ENCODE results near the gene MMEL1.
"Not testable (repeated sequence)": the region's sequence is repeated elsewhere in the genome, so short reads cannot be mapped to it uniquely, and the experiment has no call there.

The MMEL1 gene

GRCh38 chr1:2653741-2654442 is 21.1 kb upstream of the MMEL1 start:
- not testable (repeated sequence) for H3K4me2 ChIP-seq (ENCODE audit: insufficient read depth, low read length, poor library complexity, severe bottlenecking); H3K27ac ChIP-seq (replicated peaks; ENCODE audit: low read length); H2AFZ ChIP-seq (ENCODE audit: low read length); H3K36me3 ChIP-seq (replicated peaks in 1 of 2; ENCODE audit: control insufficient read depth in 2 of 2, insufficient read depth in 2 of 2, low read length in 2 of 2); DNase-seq (ENCODE audit: low spot score); H3K4me1 ChIP-seq (ENCODE audit: control insufficient read depth in 2 of 2, insufficient read depth in 1 of 2, low read depth in 1 of 2, low read length in 2 of 2)
- peak overlapping the region in 1 of 2 donors; percentile 0 for H3K4me3 ChIP-seq (ENCODE audit: low read length in 2 of 2)
- peaks cover 2 to 31% (median 7%) of the 10 kb centered on the region in 3 experiments for H3K27me3 ChIP-seq (ENCODE audit: control insufficient read depth in 3 of 3, insufficient read depth in 3 of 3, low read depth in 1 of 3, low read length in 3 of 3)
- no CpG with 5 or more reads among the region's 14 CpGs for WGBS, 2 donors (ENCODE audit: extremely low coverage in 2 of 2, insufficient read length in 2 of 2, insufficient replicate concordance in 1 of 2)
- H3K9ac ChIP-seq (ENCODE audit: low read depth, low read length, poor library complexity), result peak overlapping the region; percentile 75
- H4K8ac ChIP-seq (ENCODE audit: low read depth, low read length), result peak overlapping the region; percentile 94
- peak overlapping the region; percentile 18 for H4K91ac ChIP-seq (ENCODE audit: low read depth, low read length, poor library complexity)
- H3K14ac ChIP-seq (ENCODE audit: low read length), result peak overlapping the region; percentile 97
- H3K18ac ChIP-seq (ENCODE audit: low read length), result peak overlapping the region; percentile 84
- peaks cover 0 to 26% of the 10 kb centered on the region in 2 donors for H3K9me3 ChIP-seq (replicated peaks in 1 of 2; ENCODE audit: control insufficient read depth in 2 of 2, insufficient read depth in 1 of 2, low read depth in 1 of 2, low read length in 2 of 2)
- H2AK5ac ChIP-seq (ENCODE audit: low read depth, low read length), result peak overlapping the region; percentile 66
- H2BK15ac ChIP-seq (ENCODE audit: low read length), result peak overlapping the region; percentile 96
- peak overlapping the region; percentile 95 for H3K23ac ChIP-seq (ENCODE audit: low read depth, low read length, poor library complexity)
- peak overlapping the region; percentile 78 for H2BK120ac ChIP-seq (ENCODE audit: low read depth, low read length)
- peak overlapping the region; percentile 82 for H2BK12ac ChIP-seq (ENCODE audit: low read length)
- peak overlapping the region; percentile 87 for H3K4ac ChIP-seq (ENCODE audit: low read length)
- H2BK5ac ChIP-seq (ENCODE audit: low read length), result peak overlapping the region; percentile 77
- peaks cover 10% of the 10 kb centered on the region for H3K79me1 ChIP-seq (ENCODE audit: low read depth, low read length)

GRCh38 chr1:2652926-2653571 is 20.2 kb upstream of the MMEL1 start:
- Histone ChIP-seq H3K9ac (ENCODE audit: low read depth, low read length, poor library complexity) (peak overlapping the region; percentile 53), H3K9me3 (replicated peaks in 1 of 2; ENCODE audit: control insufficient read depth in 2 of 2, insufficient read depth in 1 of 2, low read depth in 1 of 2, low read length in 2 of 2) (peaks cover 0 to 31% of the 10 kb centered on the region in 2 donors), H3K4ac (ENCODE audit: low read length) (peak overlapping the region; percentile 87), H2BK5ac (ENCODE audit: low read length) (peak overlapping the region; percentile 77), H2AK5ac (ENCODE audit: low read depth, low read length) (peak overlapping the region; percentile 66), H3K27me3 (ENCODE audit: control insufficient read depth in 3 of 3, insufficient read depth in 3 of 3, low read depth in 1 of 3, low read length in 3 of 3) (peaks cover 2 to 31% (median 7%) of the 10 kb centered on the region in 3 experiments), H3K4me3 (ENCODE audit: low read length in 2 of 2) (peak overlapping the region in 1 of 2 donors; percentile 0), H3K14ac (ENCODE audit: low read length) (peak overlapping the region; percentile 97), H2BK120ac (ENCODE audit: low read depth, low read length) (peak overlapping the region; percentile 78), H3K23ac (ENCODE audit: low read depth, low read length, poor library complexity) (peak overlapping the region; percentile 95), H3K18ac (ENCODE audit: low read length) (peak overlapping the region; percentile 35), H3K79me1 (ENCODE audit: low read depth, low read length) (peaks cover 10% of the 10 kb centered on the region), H2BK12ac (ENCODE audit: low read length) (peak overlapping the region; percentile 14), H2BK15ac (ENCODE audit: low read length) (peak overlapping the region; percentile 96), H4K91ac (ENCODE audit: low read depth, low read length, poor library complexity) (peak overlapping the region; percentile 27)
- no CpG with 5 or more reads among the region's 12 CpGs for WGBS, 2 donors (ENCODE audit: extremely low coverage in 2 of 2, insufficient read length in 2 of 2, insufficient replicate concordance in 1 of 2)
- not testable (repeated sequence) for H2AFZ ChIP-seq (ENCODE audit: low read length); H3K27ac ChIP-seq (replicated peaks; ENCODE audit: low read length); H3K4me2 ChIP-seq (ENCODE audit: insufficient read depth, low read length, poor library complexity, severe bottlenecking); H3K4me1 ChIP-seq (ENCODE audit: control insufficient read depth in 2 of 2, insufficient read depth in 1 of 2, low read depth in 1 of 2, low read length in 2 of 2); DNase-seq (ENCODE audit: low spot score); H4K8ac ChIP-seq (ENCODE audit: low read depth, low read length); H3K36me3 ChIP-seq (replicated peaks in 1 of 2; ENCODE audit: control insufficient read depth in 2 of 2, insufficient read depth in 2 of 2, low read length in 2 of 2)

- H3K4me1 ChIP-seq (ENCODE audit: control insufficient read depth in 2 of 2, insufficient read depth in 1 of 2, low read depth in 1 of 2, low read length in 2 of 2); H4K8ac ChIP-seq (ENCODE audit: low read depth, low read length); H2AFZ ChIP-seq (ENCODE audit: low read length); H3K4ac ChIP-seq (ENCODE audit: low read length); H2BK12ac ChIP-seq (ENCODE audit: low read length); DNase-seq (ENCODE audit: low spot score); H3K27ac ChIP-seq (replicated peaks; ENCODE audit: low read length); H3K36me3 ChIP-seq (replicated peaks in 1 of 2; ENCODE audit: control insufficient read depth in 2 of 2, insufficient read depth in 2 of 2, low read length in 2 of 2); H2BK5ac ChIP-seq (ENCODE audit: low read length); H3K4me3 ChIP-seq (ENCODE audit: low read length in 2 of 2); H2BK15ac ChIP-seq (ENCODE audit: low read length); H2BK120ac ChIP-seq (ENCODE audit: low read depth, low read length): not testable (repeated sequence)
- peaks cover 10% of the 10 kb centered on the region for H3K79me1 ChIP-seq (ENCODE audit: low read depth, low read length)
- peak overlapping the region; percentile 89 for H3K18ac ChIP-seq (ENCODE audit: low read length)
- peak overlapping the region; percentile 66 for H3K9ac ChIP-seq (ENCODE audit: low read depth, low read length, poor library complexity)
- H3K27me3 ChIP-seq (ENCODE audit: control insufficient read depth in 3 of 3, insufficient read depth in 3 of 3, low read depth in 1 of 3, low read length in 3 of 3), result peaks cover 2 to 31% (median 7%) of the 10 kb centered on the region in 3 experiments
- no CpG with 5 or more reads among the region's 16 CpGs for WGBS, 2 donors (ENCODE audit: extremely low coverage in 2 of 2, insufficient read length in 2 of 2, insufficient replicate concordance in 1 of 2)
- H3K4me2 ChIP-seq (ENCODE audit: insufficient read depth, low read length, poor library complexity, severe bottlenecking), result peak overlapping the region; percentile 31
- H3K23ac ChIP-seq (ENCODE audit: low read depth, low read length, poor library complexity), result peak overlapping the region; percentile 60
- H3K14ac ChIP-seq (ENCODE audit: low read length), result peak overlapping the region; percentile 58
- peak overlapping the region; percentile 88 for H2AK5ac ChIP-seq (ENCODE audit: low read depth, low read length)
- H3K9me3 ChIP-seq (replicated peaks in 1 of 2; ENCODE audit: control insufficient read depth in 2 of 2, insufficient read depth in 1 of 2, low read depth in 1 of 2, low read length in 2 of 2), result peaks cover 0 to 34% of the 10 kb centered on the region in 2 donors
- peak overlapping the region; percentile 40 for H4K91ac ChIP-seq (ENCODE audit: low read depth, low read length, poor library complexity)
Measured at GRCh38 chr1:2652152-2652925, 19.5 kb upstream of the MMEL1 start.

Data from neuronal stem cell (in vitro differentiated cells).